SK-N-SH (cell line): Measurements from ENCODE around the gene PSD. TPM values are rescaled to one million over a fixed set of nuclear protein-coding genes. Genes with fewer than 3 reads are reported as not detected.

Experiments used
- CTCF ChIA-PET: fragments of 300-600, 350-600 bp; formaldehyde crosslinking; extraction: SDS; loops from one replicate; lab custom pipeline; 2021; lab: Yijun Ruan, JAX
- POLR2A ChIA-PET: fragments of 350-600 bp; sonication (Branson Sonifier 250); formaldehyde crosslinking; extraction: SDS; loops from one replicate; lab custom pipeline; 2020; ENCODE audit warnings: antibody characterized with exemption, inconsistent platforms; lab: Yijun Ruan, JAX
- DNase-seq: peaks from one replicate; pipeline ENCODE4 v3.0.0; 2012
- H2AFZ ChIP-seq: fragments of 200-600 bp; sonication (generic); 2 replicates; pipeline ENCODE4 v1.8.1; 2016; ENCODE audit warnings: antibody characterized with exemption, mild to moderate bottlenecking, low read depth
- H3F3A ChIP-seq: fragments of 200-600 bp; sonication (generic); replicated peaks from 2 replicates; pipeline ENCODE3; 2016; ENCODE audit warnings: antibody characterized with exemption, mild to moderate bottlenecking; ENCODE audit not compliant: insufficient read depth
- H3K27ac ChIP-seq, 2 experiments: fragments of 200-500 bp in 1 of 2; fragments of 200-600 bp in 1 of 2; sonication (Bioruptor generic) in 1 of 2; sonication (generic), shearing (Covaris generic) in 1 of 2; 2 replicates each; pipeline versions ENCODE4 v1.5.1 to v1.6.1; 2014 to 2016; ENCODE audit warnings: low read depth in 2 of 2, inconsistent platforms in 1 of 2, low read length in 1 of 2, mild to moderate bottlenecking in 1 of 2, mixed read lengths in 1 of 2
- H3K27me3 ChIP-seq: fragments of 200-600 bp; sonication (generic), shearing (Covaris generic); 2 replicates; pipeline ENCODE4 v1.6.1; 2016; ENCODE audit warnings: mixed run types; ENCODE audit not compliant: insufficient read depth
- H3K36me3 ChIP-seq, 2 experiments: fragments of 200-500 bp in 1 of 2; fragments of 200-600 bp in 1 of 2; sonication (Bioruptor generic) in 1 of 2; sonication (generic) in 1 of 2; replicated peaks in 1 of 2; 2 replicates each; pipeline versions ENCODE3 to v1.5.1; 2014 to 2016; ENCODE audit warnings: low read length in 1 of 2, mild to moderate bottlenecking in 1 of 2; ENCODE audit not compliant: insufficient read depth in 2 of 2, control insufficient read depth in 1 of 2
- H3K4me1 ChIP-seq, 2 experiments: fragments of 200-500 bp in 1 of 2; fragments of 200-600 bp in 1 of 2; sonication (Bioruptor generic) in 1 of 2; sonication (generic), shearing (Covaris generic) in 1 of 2; 2 replicates each; pipeline versions ENCODE4 v1.5.1 to v1.6.1; 2014 to 2016; ENCODE audit warnings: low read depth in 1 of 2, low read length in 1 of 2, mixed run types in 1 of 2; ENCODE audit not compliant: insufficient read depth in 2 of 2, control insufficient read depth in 1 of 2
- H3K4me2 ChIP-seq: fragments of 200-600 bp; sonication (generic), shearing (Covaris generic); 2 replicates; pipeline ENCODE4 v1.6.1; 2017; ENCODE audit warnings: mixed run types
- H3K4me3 ChIP-seq, 2 experiments: fragments of 200-500 bp in 1 of 2; fragments of 200-600 bp in 1 of 2; sonication (Bioruptor generic) in 1 of 2; sonication (generic), shearing (Covaris generic) in 1 of 2; 2 replicates each; pipeline versions ENCODE4 v1.5.1 to v1.8.1; 2014 to 2016; ENCODE audit warnings: low read depth in 2 of 2, inconsistent platforms in 1 of 2, low read length in 1 of 2, mild to moderate bottlenecking in 1 of 2, mixed read lengths in 1 of 2, moderate library complexity in 1 of 2
- H3K79me2 ChIP-seq: fragments of 200-600 bp; sonication (generic); 2 replicates; pipeline ENCODE4 v1.8.1; 2017; ENCODE audit warnings: mild to moderate bottlenecking; ENCODE audit not compliant: insufficient read depth
- H3K9ac ChIP-seq: fragments of 200-600 bp; sonication (generic); 2 replicates; pipeline ENCODE4 v1.6.1; 2017; ENCODE audit warnings: mixed run types
- H3K9me2 ChIP-seq: fragments of 200-600 bp; sonication (generic); 2 replicates; pipeline ENCODE4 v1.6.1; 2017; ENCODE audit warnings: mixed run types
- H3K9me3 ChIP-seq: fragments of 200-600 bp; sonication (generic); 2 replicates; pipeline ENCODE4 v1.6.1; 2017; ENCODE audit warnings: mixed run types, mild to moderate bottlenecking, moderate library complexity
- H4K20me1 ChIP-seq: fragments of 200-600 bp; sonication (generic); 2 replicates; pipeline ENCODE4 v1.6.1; 2017; ENCODE audit warnings: mild to moderate bottlenecking, mixed run types; ENCODE audit not compliant: insufficient read depth
- CHD2 ChIP-seq: fragments of 150-350 bp; IDR thresholded peaks from 2 replicates; pipeline ENCODE4 v1.6.1; 2018; ENCODE audit warnings: low read length; ENCODE audit not compliant: partially characterized antibody
- CTCF ChIP-seq: fragments of 200-600 bp; sonication (generic); IDR thresholded peaks from 2 replicates; pipeline ENCODE4 v1.6.1; 2017; ENCODE audit warnings: antibody characterized with exemption, mild to moderate bottlenecking, moderate library complexity
- ELF1 ChIP-seq: IDR thresholded peaks from 2 replicates; pipeline ENCODE4 v1.4.0; 2012
- EP300 ChIP-seq, 2 experiments: IDR thresholded peaks; 2 replicates each; pipeline versions ENCODE4 v1.4.0 to v1.6.1; 2012; ENCODE audit warnings: borderline replicate concordance in 1 of 2, low read depth in 1 of 2, low read length in 1 of 2
- GABPA ChIP-seq: IDR thresholded peaks from 2 replicates; pipeline ENCODE4 v1.4.0; 2012; ENCODE audit warnings: low read depth, mild to moderate bottlenecking
- IRF3 ChIP-seq: fragments of 150-350 bp; IDR thresholded peaks from 2 replicates; pipeline ENCODE4 v1.6.1; 2016; ENCODE audit warnings: mild to moderate bottlenecking, low read depth, low read length
- MAX ChIP-seq: IDR thresholded peaks from 2 replicates; pipeline ENCODE4 v1.4.0; 2012; ENCODE audit warnings: low read depth
- MEF2A ChIP-seq: IDR thresholded peaks from 2 replicates; pipeline ENCODE4 v1.4.0; 2012; ENCODE audit warnings: low read depth, borderline replicate concordance
- MXI1 ChIP-seq: IDR thresholded peaks from 2 replicates; pipeline ENCODE4 v1.6.1; 2012; ENCODE audit warnings: mild to moderate bottlenecking, low read depth, low read length, improper control_type of control experiment
- NFIC ChIP-seq: IDR thresholded peaks from 2 replicates; pipeline ENCODE4 v1.4.0; 2012; ENCODE audit warnings: borderline replicate concordance
- POLR2AphosphoS5 ChIP-seq: IDR thresholded peaks from 2 replicates; pipeline ENCODE4 v1.6.1; 2012; ENCODE audit warnings: low read depth, low read length
- RAD21 ChIP-seq: IDR thresholded peaks from 2 replicates; pipeline ENCODE4 v1.6.1; 2012; ENCODE audit warnings: mild to moderate bottlenecking, low read length
- RCOR1 ChIP-seq: fragments of 150-350 bp; IDR thresholded peaks from 2 replicates; pipeline ENCODE4 v1.6.1; 2017; ENCODE audit warnings: antibody characterized with exemption, low read length
- RFX5 ChIP-seq: IDR thresholded peaks from 2 replicates; pipeline ENCODE4 v1.6.1; 2012; ENCODE audit warnings: mild to moderate bottlenecking, improper control_type of control experiment, low read length
- RXRA ChIP-seq: IDR thresholded peaks from 2 replicates; pipeline ENCODE4 v1.4.0; 2012; ENCODE audit warnings: low read depth, mild to moderate bottlenecking, borderline replicate concordance
- TEAD4 ChIP-seq: IDR thresholded peaks from 2 replicates; pipeline ENCODE4 v1.4.0; 2012; ENCODE audit warnings: mild to moderate bottlenecking, borderline replicate concordance; ENCODE audit not compliant: insufficient read depth
- USF2 ChIP-seq: fragments of 150-350 bp; IDR thresholded peaks from 2 replicates; pipeline ENCODE4 v1.6.1; 2017; ENCODE audit warnings: antibody characterized with exemption, low read length, low read depth, borderline replicate concordance
- YY1 ChIP-seq: IDR thresholded peaks from 2 replicates; pipeline ENCODE4 v1.4.0; 2012; ENCODE audit warnings: low read depth, mild to moderate bottlenecking
- ZBTB33 ChIP-seq: IDR thresholded peaks from 2 replicates; pipeline ENCODE4 v1.4.0; 2012; ENCODE audit warnings: low read depth, borderline replicate concordance
- WGBS: methylation state at CpG from one replicate; pipeline ENCODE4 v1.1.6; 2017; ENCODE audit warnings: low lambda C conversion rate; 5-methylcytosine and 5-hydroxymethylcytosine counted together
- polyA plus RNA-seq, 3 experiments: library from polyadenylated mRNA; depleted of rRNA; stranded (reverse); fragments of >200 nt; gene quantifications; 2 replicates each; pipeline ENCODE4 v1.2.3, GENCODE V29; 2012

Gene PSD
- polyA plus RNA-seq, 1 of the 3 experiments (the other 2 are of a cell fraction) = 0.97 TPM

- H3K9me2 ChIP-seq = no peaks in the 10 kb centered on the region
- CTCF ChIA-PET = interaction anchor here (0.7 to 16.5 kb wide), 10 partner anchors 11 to 231 kb away, joined by 3 to 359 read pairs (median 10); partner anchors contain the start of genes FBXL15, NFKB2 and PSD
- H3K9me3 ChIP-seq = no peaks in the 10 kb centered on the region
- no peak for TF ChIP-seq MAX
- TF ChIP-seq RCOR1 = no peak
- no peak for TF ChIP-seq POLR2AphosphoS5
- no peak for TF ChIP-seq MXI1
- POLR2A ChIA-PET = no interaction called here
- H3K4me3 ChIP-seq = no peak overlapping the region
- 88% methylated on average over 15 of the region's 19 CpGs for WGBS
- H3K27ac ChIP-seq = no peak overlapping the region
- no peak overlapping the region for H2AFZ ChIP-seq
- H3K79me2 ChIP-seq = no peaks in the 10 kb centered on the region
- no peaks in the 10 kb centered on the region for H3K36me3 ChIP-seq
- no peaks in the 10 kb centered on the region for H3K27me3 ChIP-seq
- no peak overlapping the region for H3K9ac ChIP-seq
- DNase-seq = no peak
- H4K20me1 ChIP-seq = no peaks in the 10 kb centered on the region
- H3K4me1 ChIP-seq = peaks cover 0 to 17% of the 10 kb centered on the region in 2 experiments; a peak in 1 of 4 replicates
- no peak overlapping the region for H3K4me2 ChIP-seq
- no peaks in the 10 kb centered on the region for H3F3A ChIP-seq
Measured at GRCh38 chr10:102405108-102405571, 13.4 kb downstream of the PSD start.

- no peak overlapping the region for H2AFZ ChIP-seq
- no peaks in the 10 kb centered on the region for H3K27me3 ChIP-seq
- ChIA-PET POLR2A (interaction anchor here (1.2 to 1.4 kb wide), 2 partner anchors 18 to 70 kb away, joined by 4 to 5 read pairs; no protein-coding TSS in a partner anchor), CTCF (interaction anchor here (0.7 to 16.5 kb wide), 16 partner anchors 11 to 231 kb away, joined by 3 to 359 read pairs (median 6); partner anchors contain the start of genes CUEDC2, FBXL15, NFKB2 and PSD)
- no peak overlapping the region for H3K4me2 ChIP-seq
- no peaks in the 10 kb centered on the region for H3K36me3 ChIP-seq
- peaks cover 0 to 17% of the 10 kb centered on the region in 2 experiments; a peak in 1 of 4 replicates for H3K4me1 ChIP-seq
- no peaks in the 10 kb centered on the region for H4K20me1 ChIP-seq
- H3F3A ChIP-seq = no peaks in the 10 kb centered on the region
- no peaks in the 10 kb centered on the region for H3K79me2 ChIP-seq
- H3K9me2 ChIP-seq = no peaks in the 10 kb centered on the region
- no peak overlapping the region for H3K27ac ChIP-seq
- DNase-seq = no peak
- H3K4me3 ChIP-seq = no peak overlapping the region
- TF ChIP-seq MEF2A (no peak), CTCF (no peak), ELF1 (no peak), USF2 (no peak), YY1 (no peak), ZBTB33 (no peak), MAX (no peak), MXI1 (no peak), IRF3 (no peak), RCOR1 (no peak), RAD21 (no peak), RXRA (no peak), TEAD4 (no peak), NFIC (no peak), CHD2 (no peak), RFX5 (no peak), EP300 (IDR thresholded peaks at IDR 0.05; ENCODE audit: borderline replicate concordance in 1 of 2, low read depth in 1 of 2, low read length in 1 of 2) (no peak), GABPA (no peak)
- H3K9ac ChIP-seq = no peak overlapping the region
- WGBS = 89% methylated on average over 16 of the region's 17 CpGs
- no peaks in the 10 kb centered on the region for H3K9me3 ChIP-seq
Measured at GRCh38 chr10:102404361-102405107, 14.1 kb downstream of the PSD start.
